DOHH2 (cell line): ENCODE data around the gene ETV6.

Experiments used
- EZH2phosphoT487 ChIP-seq: fragments of 200-600 bp; sonication (generic); IDR thresholded peaks from 2 replicates; pipeline ENCODE4 v1.6.1; 2017; ENCODE audit warnings: borderline replicate concordance, mild to moderate bottlenecking, antibody characterized with exemption, low read length, moderate library complexity, mixed read lengths
- TF ChIP-seq, protein P1 (sequence below): fragments of 200-600 bp; sonication (generic); IDR thresholded peaks from one replicate; pipeline ENCODE4 v1.5.1; 2014; ENCODE audit warnings: antibody characterized with exemption, mild to moderate bottlenecking, low read depth, low read length; ENCODE audit not compliant: poor library complexity, severe bottlenecking

GRCh38 chr12:11635341-11635740 lies 14.1 kb upstream of the ETV6 start:
- TF ChIP-seq, protein P1, sequence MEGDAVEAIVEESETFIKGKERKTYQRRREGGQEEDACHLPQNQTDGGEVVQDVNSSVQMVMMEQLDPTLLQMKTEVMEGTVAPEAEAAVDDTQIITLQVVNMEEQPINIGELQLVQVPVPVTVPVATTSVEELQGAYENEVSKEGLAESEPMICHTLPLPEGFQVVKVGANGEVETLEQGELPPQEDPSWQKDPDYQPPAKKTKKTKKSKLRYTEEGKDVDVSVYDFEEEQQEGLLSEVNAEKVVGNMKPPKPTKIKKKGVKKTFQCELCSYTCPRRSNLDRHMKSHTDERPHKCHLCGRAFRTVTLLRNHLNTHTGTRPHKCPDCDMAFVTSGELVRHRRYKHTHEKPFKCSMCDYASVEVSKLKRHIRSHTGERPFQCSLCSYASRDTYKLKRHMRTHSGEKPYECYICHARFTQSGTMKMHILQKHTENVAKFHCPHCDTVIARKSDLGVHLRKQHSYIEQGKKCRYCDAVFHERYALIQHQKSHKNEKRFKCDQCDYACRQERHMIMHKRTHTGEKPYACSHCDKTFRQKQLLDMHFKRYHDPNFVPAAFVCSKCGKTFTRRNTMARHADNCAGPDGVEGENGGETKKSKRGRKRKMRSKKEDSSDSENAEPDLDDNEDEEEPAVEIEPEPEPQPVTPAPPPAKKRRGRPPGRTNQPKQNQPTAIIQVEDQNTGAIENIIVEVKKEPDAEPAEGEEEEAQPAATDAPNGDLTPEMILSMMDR, result no peak
- no peak for TF ChIP-seq EZH2phosphoT487
